PC-3 (cell line): Measurements from ENCODE around the gene PSRC1. TPM values are rescaled to one million over a fixed set of nuclear protein-coding genes. Genes with fewer than 3 reads are reported as not detected.

Experiments
- ATAC-seq: fragments of 200-7000 bp; cut with Tn5 transposase; 2 replicates; pipeline ENCODE4 v1.9.1; 2020; ENCODE audit warnings: mild to moderate bottlenecking, moderate library complexity
- BruUV-seq: library from RNA; stranded (reverse); fragments of 400-500 nt; replicated peaks from 2 replicates; lab custom pipeline; 2021; lab: Mats Ljungman, UMichigan
- CTCF ChIA-PET: fragments of 300-600 bp; sonication (Branson Sonifier 250); formaldehyde crosslinking; loops from one replicate; lab custom pipeline; 2022; ENCODE audit warnings: antibody characterized with exemption; lab: Charles Lee
- POLR2A ChIA-PET: fragments of 300-600 bp; sonication (Branson Sonifier 250); formaldehyde crosslinking; loops from one replicate; lab custom pipeline; 2022; ENCODE audit warnings: antibody characterized with exemption; ENCODE audit not compliant: unreplicated experiment; lab: Charles Lee
- DNase-seq: peaks from one replicate; pipeline ENCODE4 v3.0.0-alpha.2; 2015
- H2AFZ ChIP-seq: fragments of 300-600 bp; sonication (generic); 2 replicates; pipeline ENCODE4 v1.6.0; 2016; ENCODE audit warnings: antibody characterized with exemption, low read length
- H3F3A ChIP-seq: fragments of 300-600 bp; sonication (generic); one replicate; pipeline ENCODE4 v1.6.0; 2017; ENCODE audit warnings: antibody characterized with exemption, low read length, control low read depth, mild to moderate bottlenecking; ENCODE audit not compliant: unreplicated experiment
- H3K27ac ChIP-seq: fragments of 300-600 bp; sonication (generic); 2 replicates; pipeline ENCODE4 v1.5.1; 2016; ENCODE audit warnings: mild to moderate bottlenecking, low read length
- H3K27me3 ChIP-seq: fragments of 300-600 bp; sonication (generic); 2 replicates; pipeline ENCODE4 v1.6.1; 2016; ENCODE audit warnings: low read length, mixed read lengths
- H3K36me3 ChIP-seq: fragments of 300-600 bp; sonication (generic); 2 replicates; pipeline ENCODE4 v1.6.1; 2016; ENCODE audit warnings: low read depth, mixed run types, low read length, mixed read lengths
- H3K4me1 ChIP-seq: fragments of 300-600 bp; sonication (generic); 2 replicates; pipeline ENCODE4 v1.5.1; 2016; ENCODE audit warnings: low read length; ENCODE audit not compliant: insufficient read depth
- H3K4me2 ChIP-seq: fragments of 300-600 bp; sonication (generic); 2 replicates; pipeline ENCODE4 v1.6.0; 2016; ENCODE audit warnings: low read length
- H3K4me3 ChIP-seq: fragments of 300-600 bp; sonication (generic); 2 replicates; pipeline ENCODE4 v1.5.1; 2016; ENCODE audit warnings: mild to moderate bottlenecking, low read length, mixed read lengths
- H3K79me2 ChIP-seq: fragments of 300-600 bp; sonication (generic); 2 replicates; pipeline ENCODE4 v1.6.1; 2017; ENCODE audit warnings: low read length, mixed read lengths
- H3K9ac ChIP-seq: fragments of 300-600 bp; sonication (generic); 2 replicates; pipeline ENCODE4 v1.6.0; 2016; ENCODE audit warnings: mild to moderate bottlenecking, low read length
- H3K9me2 ChIP-seq: fragments of 300-600 bp; sonication (generic); replicated peaks from 2 replicates; pipeline ENCODE4 v1.6.1; 2016; ENCODE audit warnings: mixed run types, low read length, mixed read lengths
- H3K9me3 ChIP-seq: fragments of 300-600 bp; sonication (generic); 2 replicates; pipeline ENCODE4 v1.6.1; 2016; ENCODE audit warnings: low read length, mixed read lengths
- H4K20me1 ChIP-seq: fragments of 300-600 bp; sonication (generic); 2 replicates; pipeline ENCODE4 v1.6.1; 2016; ENCODE audit warnings: low read length, mixed read lengths
- EZH2 ChIP-seq: fragments of 300-600 bp; sonication (generic); IDR thresholded peaks from one replicate; pipeline ENCODE4 v1.6.1; 2017; ENCODE audit warnings: antibody characterized with exemption, mild to moderate bottlenecking, low read length; ENCODE audit not compliant: unreplicated experiment
- EZH2phosphoT487 ChIP-seq: fragments of 300-600 bp; sonication (generic); IDR thresholded peaks from 2 replicates; pipeline ENCODE4 v1.6.1; 2018; ENCODE audit warnings: mild to moderate bottlenecking, antibody characterized with exemption, low read length, borderline replicate concordance
- intact Hi-C: fragments of 100-400 bp; cut with micrococcal nuclease; formaldehyde crosslinking; loops from 2 replicates; pipeline ENCODE4 v1.9.0; 2023
- total RNA-seq: library from RNA; depleted of rRNA; stranded (reverse); fragments of >200 nt; gene quantifications from 2 replicates; pipeline ENCODE4 v1.2.3, GENCODE V29; 2014
- TF ChIP-seq, protein P1 (sequence below): fragments of 300-600 bp; sonication (generic); conservative IDR thresholded peaks from 2 replicates; pipeline ENCODE4 v1.5.1; 2017; ENCODE audit warnings: antibody characterized with exemption, low read depth, mild to moderate bottlenecking, low read length

PSRC1 gene
- total RNA-seq, 1 experiment from 2014 or later = 33.8 TPM

DNA sequence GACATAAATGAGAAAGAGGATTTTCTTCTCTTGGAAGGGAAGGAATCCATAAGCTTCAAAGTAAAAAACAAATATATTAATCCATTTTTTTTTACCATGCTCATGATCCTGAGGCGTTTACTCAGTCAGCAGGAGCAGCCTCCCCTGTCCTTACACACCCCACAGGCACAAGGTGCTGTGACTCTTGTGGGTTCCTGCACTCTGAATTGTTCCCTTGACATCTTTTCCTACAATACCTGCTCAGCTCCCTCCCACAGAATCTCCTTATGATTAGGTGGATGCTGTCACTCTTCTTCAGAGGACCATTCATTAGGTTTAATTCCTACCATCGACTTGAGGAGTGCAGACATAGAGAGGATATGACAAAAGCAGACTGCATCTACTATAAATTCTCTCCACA lies 10.1 kb upstream of the PSRC1 start:
- Histone ChIP-seq H3K79me2 (no peaks in the 10 kb centered on the region), H3F3A (no peaks in the 10 kb centered on the region), H3K27me3 (no peaks in the 10 kb centered on the region), H3K9me2 (no peaks in the 10 kb centered on the region), H2AFZ (no peak overlapping the region), H4K20me1 (no peaks in the 10 kb centered on the region), H3K9me3 (no peaks in the 10 kb centered on the region), H3K36me3 (no peaks in the 10 kb centered on the region), H3K9ac (no peak overlapping the region), H3K4me3 (no peak overlapping the region), H3K27ac (no peak overlapping the region), H3K4me2 (no peak overlapping the region), H3K4me1 (no peaks in the 10 kb centered on the region)
- no peak for DNase-seq
- CTCF ChIA-PET = no interaction called here
- intact Hi-C loops = no loop called here
- POLR2A ChIA-PET = no interaction called here
- no peak for ATAC-seq
- TF ChIP-seq EZH2 (no peak), EZH2phosphoT487 (no peak)
- TF ChIP-seq, protein P1, sequence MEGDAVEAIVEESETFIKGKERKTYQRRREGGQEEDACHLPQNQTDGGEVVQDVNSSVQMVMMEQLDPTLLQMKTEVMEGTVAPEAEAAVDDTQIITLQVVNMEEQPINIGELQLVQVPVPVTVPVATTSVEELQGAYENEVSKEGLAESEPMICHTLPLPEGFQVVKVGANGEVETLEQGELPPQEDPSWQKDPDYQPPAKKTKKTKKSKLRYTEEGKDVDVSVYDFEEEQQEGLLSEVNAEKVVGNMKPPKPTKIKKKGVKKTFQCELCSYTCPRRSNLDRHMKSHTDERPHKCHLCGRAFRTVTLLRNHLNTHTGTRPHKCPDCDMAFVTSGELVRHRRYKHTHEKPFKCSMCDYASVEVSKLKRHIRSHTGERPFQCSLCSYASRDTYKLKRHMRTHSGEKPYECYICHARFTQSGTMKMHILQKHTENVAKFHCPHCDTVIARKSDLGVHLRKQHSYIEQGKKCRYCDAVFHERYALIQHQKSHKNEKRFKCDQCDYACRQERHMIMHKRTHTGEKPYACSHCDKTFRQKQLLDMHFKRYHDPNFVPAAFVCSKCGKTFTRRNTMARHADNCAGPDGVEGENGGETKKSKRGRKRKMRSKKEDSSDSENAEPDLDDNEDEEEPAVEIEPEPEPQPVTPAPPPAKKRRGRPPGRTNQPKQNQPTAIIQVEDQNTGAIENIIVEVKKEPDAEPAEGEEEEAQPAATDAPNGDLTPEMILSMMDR = no peak
- no TSS peak for BruUV-seq

DNA sequence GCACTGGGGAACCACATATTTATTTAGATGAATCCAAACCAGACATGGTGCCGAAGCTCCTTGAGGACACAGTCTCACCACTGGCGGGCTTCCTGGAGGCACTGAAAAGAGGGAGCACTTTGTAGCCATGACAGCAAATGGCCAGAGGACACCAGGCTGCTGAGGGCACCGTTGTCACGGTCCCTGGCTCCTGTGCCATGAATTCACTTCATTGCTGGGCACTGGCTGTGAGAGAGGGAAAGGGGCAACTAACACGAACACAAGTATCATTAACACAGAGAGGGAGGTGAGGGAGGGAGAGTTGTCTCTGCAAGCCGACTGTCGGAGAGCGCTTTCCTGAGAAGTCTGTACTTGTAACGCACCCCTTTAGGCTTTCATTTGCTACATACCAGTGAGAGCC lies 9.4 kb upstream of the PSRC1 start:
- CTCF ChIA-PET = interaction anchor here (0.6 kb wide), 1 partner anchor 250 kb away, joined by 4 read pairs; no protein-coding TSS in a partner anchor
- no TSS peak for BruUV-seq
- Histone ChIP-seq H3K9ac (no peak overlapping the region), H4K20me1 (no peaks in the 10 kb centered on the region), H3F3A (no peaks in the 10 kb centered on the region), H3K36me3 (no peaks in the 10 kb centered on the region), H2AFZ (no peak overlapping the region), H3K4me1 (no peaks in the 10 kb centered on the region), H3K4me2 (no peak overlapping the region), H3K27me3 (no peaks in the 10 kb centered on the region), H3K9me3 (no peaks in the 10 kb centered on the region), H3K79me2 (no peaks in the 10 kb centered on the region), H3K27ac (no peak overlapping the region), H3K9me2 (no peaks in the 10 kb centered on the region), H3K4me3 (no peak overlapping the region)
- POLR2A ChIA-PET = no interaction called here
- ATAC-seq = no peak
- intact Hi-C loops = no loop called here
- TF ChIP-seq EZH2 (no peak), EZH2phosphoT487 (no peak)
- TF ChIP-seq, protein P1 = no peak
- DNase-seq = no peak

DNA sequence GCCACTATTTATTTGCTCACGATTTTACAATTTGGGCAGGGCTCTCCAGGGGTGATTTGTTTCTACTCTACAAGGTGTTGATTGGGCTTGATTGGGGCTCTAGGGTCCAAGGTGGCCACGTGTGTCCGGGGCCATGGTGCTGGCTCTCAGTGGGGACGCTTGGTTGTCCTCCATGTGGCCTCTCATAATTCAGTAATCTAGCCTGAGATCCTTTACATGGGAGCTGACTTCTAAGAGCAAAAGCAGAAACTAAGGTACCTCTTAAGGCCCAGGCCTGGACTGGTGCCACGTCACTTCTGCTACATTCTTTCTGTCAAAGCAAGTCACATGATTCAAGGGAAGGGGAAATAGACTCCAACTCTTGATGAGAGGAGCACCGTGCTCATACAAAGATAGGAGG lies 8.1 kb upstream of the PSRC1 start:
- Histone ChIP-seq H3K4me2 (no peak overlapping the region), H3K36me3 (no peaks in the 10 kb centered on the region), H2AFZ (no peak overlapping the region), H3K4me3 (no peak overlapping the region), H3K27ac (no peak overlapping the region), H3K27me3 (no peaks in the 10 kb centered on the region), H3K9me2 (no peaks in the 10 kb centered on the region), H4K20me1 (no peaks in the 10 kb centered on the region), H3K4me1 (no peaks in the 10 kb centered on the region), H3K79me2 (no peaks in the 10 kb centered on the region), H3K9ac (no peak overlapping the region), H3K9me3 (no peaks in the 10 kb centered on the region), H3F3A (no peaks in the 10 kb centered on the region)
- DNase-seq (no peak), ATAC-seq (no peak)
- no TSS peak for BruUV-seq
- TF ChIP-seq EZH2phosphoT487 = no peak
- TF ChIP-seq EZH2 = no peak
- intact Hi-C loops = no loop called here
- ChIA-PET POLR2A (interaction anchor here (0.6 kb wide), 1 partner anchor 22 kb away, joined by 3 read pairs; no protein-coding TSS in a partner anchor), CTCF (no interaction called here)
